Measurements from ENCODE around the gene S1PR1. TPM values are rescaled to one million over a fixed set of nuclear protein-coding genes. Genes with fewer than 3 reads are reported as not detected.

S1PR1 gene
- total RNA-seq, 1 donor from 2014 or later: 73.0 TPM

DNA sequence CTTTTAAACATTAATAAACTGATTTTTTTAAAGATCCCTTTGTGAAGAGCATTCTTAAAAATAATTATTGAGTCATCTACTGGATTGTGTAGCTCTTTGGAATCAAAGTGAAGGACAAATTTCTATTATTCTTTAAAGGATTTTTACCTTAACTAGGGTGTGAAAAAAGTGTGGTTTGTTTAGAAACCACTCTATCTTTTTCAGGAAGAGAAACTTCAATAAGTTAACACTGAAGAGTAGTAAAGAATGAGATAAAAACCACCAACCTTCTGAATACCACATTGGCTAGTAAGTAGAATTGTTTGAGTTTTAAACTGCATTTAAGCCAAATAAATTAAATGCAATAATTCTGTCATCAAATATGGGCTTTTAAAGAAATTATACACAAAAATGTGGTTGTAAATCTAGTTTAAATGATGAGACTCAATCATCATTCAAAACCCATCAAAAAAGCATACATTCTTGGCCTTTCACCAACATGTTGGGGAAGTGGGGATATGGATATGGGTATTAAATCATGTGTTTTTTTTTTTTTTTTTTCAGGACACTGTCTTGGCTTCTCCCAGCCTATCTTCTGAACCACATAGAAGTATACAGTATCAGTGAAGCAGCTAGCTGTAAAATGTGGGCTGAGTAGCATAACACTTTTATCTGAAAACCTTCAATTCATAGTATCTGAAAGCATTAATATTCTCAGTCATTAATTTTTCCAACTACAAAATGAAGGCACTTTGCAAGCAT is 4.8 kb downstream of the S1PR1 start:
- H3K9me3 Mint-ChIP-seq: no peaks in the 10 kb centered on the region
- H3K4me1 Mint-ChIP-seq (ENCODE audit: low read depth): peaks cover 47% of the 10 kb centered on the region
- DNase-seq (ENCODE audit: low spot score): no peak
- peaks cover 75% of the 10 kb centered on the region for H3K36me3 Mint-ChIP-seq (ENCODE audit: low read depth)
- peak overlapping the region; percentile 63 for H3K4me3 Mint-ChIP-seq (ENCODE audit: low read depth)
- no peak overlapping the region for H3K27ac Mint-ChIP-seq
- intact Hi-C loops (cut with micrococcal nuclease): no loop called here
- H3K27me3 Mint-ChIP-seq (ENCODE audit: low read depth): no peaks in the 10 kb centered on the region

DNA sequence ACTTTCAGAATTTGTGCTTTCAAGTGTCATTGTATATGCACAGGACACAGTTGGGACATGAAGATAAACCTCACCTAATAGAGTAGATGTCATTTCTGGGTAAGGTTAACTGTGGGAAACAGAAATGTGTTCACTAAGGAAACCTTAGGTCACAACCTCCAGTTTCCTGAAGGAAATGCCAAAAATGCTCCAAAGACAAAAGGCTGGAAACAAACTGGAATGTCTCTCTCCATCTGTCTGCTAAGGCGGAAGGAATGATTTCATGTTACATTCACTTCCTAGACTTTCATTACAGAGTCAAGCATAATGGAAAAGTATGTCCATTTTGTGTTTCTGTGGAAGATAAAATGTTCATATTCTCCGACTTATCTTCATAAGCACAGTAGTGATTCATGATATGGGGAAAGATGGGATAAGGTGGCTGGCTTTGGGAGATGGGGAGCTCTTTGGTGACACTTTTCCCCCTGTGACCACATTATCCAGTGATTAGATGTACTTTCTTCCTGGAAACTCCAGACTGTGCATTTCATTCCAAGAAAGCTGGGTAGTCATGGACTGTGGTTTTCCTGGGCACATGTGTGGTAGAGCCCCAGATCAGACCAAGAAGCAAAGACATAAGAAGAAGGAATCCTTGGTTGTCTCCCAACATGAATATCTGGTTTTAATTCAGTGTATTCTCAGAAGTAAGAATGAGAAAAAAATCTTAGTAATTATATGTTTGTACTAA is 5.7 kb downstream of the S1PR1 start:
- Mint-ChIP-seq H3K27me3 (ENCODE audit: low read depth) (no peaks in the 10 kb centered on the region), H3K4me3 (ENCODE audit: low read depth) (peak overlapping the region; percentile 63), H3K27ac (peak overlapping the region; percentile 14), H3K4me1 (ENCODE audit: low read depth) (peaks cover 50% of the 10 kb centered on the region), H3K36me3 (ENCODE audit: low read depth) (peaks cover 67% of the 10 kb centered on the region), H3K9me3 (no peaks in the 10 kb centered on the region)
- no peak for DNase-seq (ENCODE audit: low spot score)
- intact Hi-C loops (cut with micrococcal nuclease): no loop called here

DNA sequence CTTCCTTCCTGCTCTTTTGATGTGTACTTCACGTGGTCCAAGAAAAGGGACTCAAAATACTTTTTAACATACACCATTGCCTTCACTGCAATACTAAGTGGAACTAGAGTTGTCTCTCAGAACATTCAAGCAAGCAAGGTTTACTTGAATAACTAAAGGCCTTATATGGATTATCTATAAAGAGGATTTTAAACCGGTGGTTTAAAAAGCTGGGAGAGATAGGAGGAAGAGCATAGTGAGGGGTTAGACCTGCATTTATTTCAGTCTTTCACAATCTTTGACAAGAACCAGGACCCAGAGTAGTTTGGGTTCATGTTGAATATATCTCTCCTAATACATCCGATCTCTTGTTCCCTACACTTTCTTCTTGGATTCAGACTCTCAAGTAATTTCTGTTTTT is 6.9 kb downstream of the S1PR1 start:
- Mint-ChIP-seq H3K36me3 (ENCODE audit: low read depth) (peaks cover 58% of the 10 kb centered on the region), H3K9me3 (no peaks in the 10 kb centered on the region), H3K4me1 (ENCODE audit: low read depth) (peaks cover 53% of the 10 kb centered on the region), H3K27me3 (ENCODE audit: low read depth) (no peaks in the 10 kb centered on the region), H3K27ac (no peak overlapping the region), H3K4me3 (ENCODE audit: low read depth) (no peak overlapping the region)
- no peak for DNase-seq (ENCODE audit: low spot score)
- intact Hi-C loops (cut with micrococcal nuclease): no loop called here

DNA sequence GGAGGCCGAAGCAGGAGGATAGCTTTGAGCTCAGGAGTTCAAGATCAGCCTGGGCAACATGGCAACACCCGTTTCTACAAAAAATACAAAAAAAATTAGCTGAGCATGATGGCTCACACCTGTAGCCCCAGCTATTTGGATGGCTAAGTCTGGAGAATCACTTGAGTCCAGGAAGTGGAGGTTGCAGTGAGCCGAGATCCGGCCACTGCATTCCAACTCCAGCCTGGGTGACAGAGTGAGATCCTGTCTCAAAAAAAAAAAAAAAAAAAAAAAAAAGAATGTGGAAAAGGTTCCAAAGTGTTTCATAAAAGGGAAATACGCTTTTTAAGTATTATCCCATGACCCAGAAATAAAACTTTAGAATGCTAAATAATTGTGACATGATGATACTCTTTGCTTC is 8.0 kb downstream of the S1PR1 start:
- peaks cover 47% of the 10 kb centered on the region for H3K36me3 Mint-ChIP-seq (ENCODE audit: low read depth)
- intact Hi-C loops (cut with micrococcal nuclease): no loop called here
- H3K27me3 Mint-ChIP-seq (ENCODE audit: low read depth): no peaks in the 10 kb centered on the region
- H3K27ac Mint-ChIP-seq: no peak overlapping the region
- H3K4me3 Mint-ChIP-seq (ENCODE audit: low read depth): no peak overlapping the region
- peaks cover 42% of the 10 kb centered on the region for H3K4me1 Mint-ChIP-seq (ENCODE audit: low read depth)
- DNase-seq (ENCODE audit: low spot score): no peak
- no peaks in the 10 kb centered on the region for H3K9me3 Mint-ChIP-seq

DNA sequence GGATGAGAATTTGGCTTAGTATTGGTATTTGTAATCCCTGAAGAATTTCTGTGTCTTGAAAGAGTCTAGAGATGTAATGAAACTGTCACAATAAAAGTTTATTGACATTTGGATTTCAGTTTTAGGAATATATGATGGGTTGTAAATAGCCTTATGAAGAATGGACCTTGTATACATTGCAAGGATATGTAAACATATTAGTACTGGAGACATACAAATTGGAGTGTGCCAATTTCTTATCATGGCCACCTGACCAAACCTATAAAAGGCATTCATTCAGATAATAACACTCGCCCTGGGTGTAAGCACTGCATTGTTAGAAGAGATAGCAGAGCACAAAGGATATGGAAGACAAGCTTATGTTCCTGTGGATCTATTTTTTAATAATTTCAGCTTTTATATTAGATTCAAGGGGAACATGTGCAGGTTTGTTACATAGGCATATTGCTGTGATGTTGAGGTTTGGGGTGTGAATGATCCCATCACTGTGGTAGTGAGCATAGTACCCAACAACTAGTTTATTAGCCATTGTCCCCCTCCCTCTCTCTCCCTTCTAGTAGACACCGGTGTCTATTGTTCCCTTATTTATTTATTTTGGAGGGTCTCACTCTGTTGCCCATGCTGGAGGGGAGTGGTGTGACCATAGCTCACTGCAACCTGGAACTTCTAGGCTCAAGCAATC is 8.6 kb downstream of the S1PR1 start:
- H3K36me3 Mint-ChIP-seq (ENCODE audit: low read depth): peaks cover 41% of the 10 kb centered on the region
- H3K4me3 Mint-ChIP-seq (ENCODE audit: low read depth): no peak overlapping the region
- intact Hi-C loops (cut with micrococcal nuclease): no loop called here
- no peak overlapping the region for H3K27ac Mint-ChIP-seq
- peaks cover 38% of the 10 kb centered on the region for H3K4me1 Mint-ChIP-seq (ENCODE audit: low read depth)
- H3K27me3 Mint-ChIP-seq (ENCODE audit: low read depth): no peaks in the 10 kb centered on the region
- DNase-seq (ENCODE audit: low spot score): no peak
- H3K9me3 Mint-ChIP-seq: no peaks in the 10 kb centered on the region

DNA sequence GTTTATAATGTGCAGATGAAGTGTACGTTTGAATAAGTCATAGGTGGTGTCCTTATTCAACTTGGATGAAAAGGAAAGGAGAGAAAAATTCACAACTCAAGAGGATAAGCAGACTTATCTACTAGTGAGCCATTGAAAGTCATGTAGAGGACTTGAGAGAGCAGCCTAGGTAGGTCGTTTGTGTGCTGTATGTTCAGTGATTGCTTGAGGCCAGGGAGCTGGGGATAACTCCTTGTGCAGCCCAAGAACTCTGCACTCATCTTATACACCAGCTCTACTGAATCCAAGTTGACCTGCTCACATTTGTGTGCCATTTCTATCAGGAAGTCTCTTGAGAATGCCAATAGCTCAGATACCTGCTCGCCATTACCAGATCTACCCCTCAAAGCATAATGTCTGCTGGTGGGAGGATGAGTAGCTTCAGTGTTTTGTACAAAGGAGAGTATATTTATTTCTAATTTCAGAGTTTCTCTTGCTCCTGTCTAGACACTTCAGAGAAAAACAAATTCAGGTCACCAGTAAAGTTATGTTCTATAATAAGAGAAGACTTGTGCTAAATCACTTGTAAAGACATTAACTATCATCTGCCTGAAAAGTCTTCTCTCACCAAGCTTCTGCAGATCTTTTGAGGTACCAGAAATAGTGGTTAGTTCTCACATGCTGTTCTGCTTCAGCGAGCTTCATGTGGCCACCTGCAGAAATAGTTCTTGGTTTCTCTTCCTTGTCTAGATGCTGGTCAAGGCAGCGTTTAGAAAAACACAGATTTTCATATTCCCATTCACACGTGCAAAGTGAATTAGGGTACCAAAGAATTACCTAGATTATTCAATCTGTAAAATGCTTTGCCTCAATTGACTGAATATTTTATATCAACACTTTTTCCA is 10.8 kb downstream of the S1PR1 start:
- intact Hi-C loops (cut with micrococcal nuclease): no loop called here
- DNase-seq (ENCODE audit: low spot score): no peak
- Mint-ChIP-seq H3K4me1 (ENCODE audit: low read depth) (peaks cover 23% of the 10 kb centered on the region), H3K4me3 (ENCODE audit: low read depth) (no peak overlapping the region), H3K27ac (no peak overlapping the region), H3K9me3 (no peaks in the 10 kb centered on the region), H3K36me3 (ENCODE audit: low read depth) (peaks cover 21% of the 10 kb centered on the region), H3K27me3 (ENCODE audit: low read depth) (no peaks in the 10 kb centered on the region)

DNA sequence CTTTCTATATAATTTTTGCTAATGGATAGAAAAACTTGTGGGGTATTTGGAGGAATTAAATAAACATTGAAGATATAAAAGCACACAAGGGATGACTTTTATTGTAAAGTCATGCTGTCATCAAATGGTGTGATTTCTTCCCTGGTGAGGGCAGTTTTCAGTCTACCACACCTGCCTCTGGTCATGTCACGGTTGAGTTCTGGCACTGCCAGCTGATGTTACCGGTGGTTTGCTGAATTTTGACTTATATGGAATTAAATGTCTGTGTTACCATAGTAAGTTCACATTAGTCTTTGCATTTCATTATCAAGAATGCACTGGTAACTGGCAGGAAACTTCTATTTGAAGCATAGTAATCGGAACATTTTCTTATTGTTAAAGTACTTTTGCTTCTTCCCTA is 13.4 kb downstream of the S1PR1 start:
- Mint-ChIP-seq H3K36me3 (ENCODE audit: low read depth) (peaks cover 4% of the 10 kb centered on the region), H3K4me3 (ENCODE audit: low read depth) (no peak overlapping the region), H3K4me1 (ENCODE audit: low read depth) (peaks cover 21% of the 10 kb centered on the region), H3K27ac (no peak overlapping the region), H3K9me3 (no peaks in the 10 kb centered on the region), H3K27me3 (ENCODE audit: low read depth) (no peaks in the 10 kb centered on the region)
- intact Hi-C loops (cut with micrococcal nuclease): no loop called here
- no peak for DNase-seq (ENCODE audit: low spot score)

DNA sequence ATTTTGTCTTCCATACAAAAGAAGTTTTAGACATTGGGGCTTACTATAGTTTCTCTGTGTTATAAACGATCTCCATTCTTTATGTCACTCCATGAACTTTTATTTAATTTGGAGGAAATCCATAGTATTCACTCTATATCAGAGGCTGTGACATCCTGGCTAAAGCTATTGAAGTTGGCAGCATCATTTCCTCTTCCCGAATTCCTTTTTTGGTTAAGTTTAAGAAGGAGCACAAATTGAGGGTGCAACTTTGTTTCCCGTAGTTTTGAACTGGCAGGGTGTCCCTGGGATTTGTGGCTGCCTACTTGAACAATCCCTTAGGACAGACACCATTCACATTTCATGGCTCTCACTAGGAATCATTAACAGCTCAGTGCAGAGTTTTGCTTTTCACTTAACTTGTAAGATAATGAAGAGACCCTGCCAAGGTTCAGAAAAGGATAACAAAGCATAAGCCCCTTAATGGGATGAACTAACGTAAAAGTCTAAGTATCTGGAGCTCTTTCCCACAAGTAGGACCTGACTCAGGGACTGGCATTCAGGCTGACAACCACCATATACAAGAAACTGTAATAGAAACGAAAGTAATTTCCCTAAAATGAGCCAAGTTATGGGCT is 13.9 kb downstream of the S1PR1 start:
- Mint-ChIP-seq H3K27ac (no peak overlapping the region), H3K36me3 (ENCODE audit: low read depth) (peaks cover 2% of the 10 kb centered on the region), H3K9me3 (no peaks in the 10 kb centered on the region), H3K4me3 (ENCODE audit: low read depth) (no peak overlapping the region), H3K4me1 (ENCODE audit: low read depth) (peaks cover 21% of the 10 kb centered on the region), H3K27me3 (ENCODE audit: low read depth) (no peaks in the 10 kb centered on the region)
- no peak for DNase-seq (ENCODE audit: low spot score)
- intact Hi-C loops (cut with micrococcal nuclease): no loop called here

DNA sequence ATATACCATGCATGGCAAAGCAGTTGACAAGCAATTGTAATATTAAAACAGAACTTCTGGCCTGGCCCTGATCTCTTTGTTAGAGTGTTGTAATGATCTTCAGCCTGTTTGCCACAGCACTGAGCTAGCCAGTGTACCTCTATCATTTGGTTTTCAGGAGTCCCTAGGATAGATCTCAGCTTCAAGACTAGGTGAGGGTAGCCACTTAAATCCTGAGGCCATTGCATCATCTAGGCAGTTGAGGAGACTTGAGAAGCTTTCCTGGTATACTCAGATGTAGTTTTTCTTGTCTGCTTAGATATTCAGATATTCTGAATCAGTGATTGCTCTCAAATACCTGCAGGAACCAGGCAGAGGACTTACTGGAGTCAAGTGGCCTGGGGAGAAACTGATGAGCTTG is 14.7 kb downstream of the S1PR1 start:
- Mint-ChIP-seq H3K36me3 (ENCODE audit: low read depth) (peaks cover 2% of the 10 kb centered on the region), H3K27me3 (ENCODE audit: low read depth) (no peaks in the 10 kb centered on the region), H3K27ac (no peak overlapping the region), H3K9me3 (no peaks in the 10 kb centered on the region), H3K4me3 (ENCODE audit: low read depth) (no peak overlapping the region), H3K4me1 (ENCODE audit: low read depth) (peaks cover 20% of the 10 kb centered on the region)
- DNase-seq (ENCODE audit: low spot score): no peak
- intact Hi-C loops (cut with micrococcal nuclease): no loop called here

DNA sequence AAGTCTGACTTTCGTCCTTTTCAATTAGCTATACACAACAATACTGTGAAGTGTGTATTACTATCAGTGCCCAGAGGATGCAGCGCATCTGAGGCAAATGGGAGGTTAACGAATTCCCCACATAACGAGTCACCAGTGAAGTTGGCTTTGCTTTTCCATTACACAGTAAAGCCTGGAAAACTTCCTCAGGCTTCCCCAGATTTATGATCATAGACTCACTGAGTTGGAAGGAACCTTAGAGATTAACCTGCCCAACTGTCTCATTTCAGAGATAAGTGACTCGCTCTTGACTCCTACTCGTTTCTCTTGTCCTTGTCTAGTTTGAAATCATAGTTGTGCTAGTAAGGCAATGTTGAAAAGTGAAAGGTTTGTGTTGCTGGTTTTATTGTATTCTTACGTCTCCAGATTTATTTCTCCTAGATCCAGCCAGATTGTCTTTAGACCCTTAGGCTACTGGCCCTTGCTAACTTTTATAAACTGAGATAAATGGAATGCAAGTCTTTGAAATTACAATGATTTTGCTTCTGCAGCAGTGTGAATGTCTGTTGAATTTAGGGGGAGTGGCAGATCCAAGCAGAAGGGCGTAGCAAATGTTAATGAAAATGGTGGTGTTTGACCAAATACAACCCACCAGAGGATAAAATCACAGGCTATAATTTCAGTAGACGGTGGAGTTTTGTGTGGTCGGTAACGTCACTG is 17.3 kb downstream of the S1PR1 start:
- peaks cover 29% of the 10 kb centered on the region for H3K4me1 Mint-ChIP-seq (ENCODE audit: low read depth)
- intact Hi-C loops (cut with micrococcal nuclease): loop anchor here (1.0 kb wide), 2 partner anchors 15 to 34 kb away; no protein-coding TSS in a partner anchor
- no peaks in the 10 kb centered on the region for H3K9me3 Mint-ChIP-seq
- DNase-seq (ENCODE audit: low spot score): no peak
- H3K4me3 Mint-ChIP-seq (ENCODE audit: low read depth): no peak overlapping the region
- no peaks in the 10 kb centered on the region for H3K27me3 Mint-ChIP-seq (ENCODE audit: low read depth)
- H3K27ac Mint-ChIP-seq: peak overlapping the region; percentile 62
- peaks cover 2% of the 10 kb centered on the region for H3K36me3 Mint-ChIP-seq (ENCODE audit: low read depth)

DNA sequence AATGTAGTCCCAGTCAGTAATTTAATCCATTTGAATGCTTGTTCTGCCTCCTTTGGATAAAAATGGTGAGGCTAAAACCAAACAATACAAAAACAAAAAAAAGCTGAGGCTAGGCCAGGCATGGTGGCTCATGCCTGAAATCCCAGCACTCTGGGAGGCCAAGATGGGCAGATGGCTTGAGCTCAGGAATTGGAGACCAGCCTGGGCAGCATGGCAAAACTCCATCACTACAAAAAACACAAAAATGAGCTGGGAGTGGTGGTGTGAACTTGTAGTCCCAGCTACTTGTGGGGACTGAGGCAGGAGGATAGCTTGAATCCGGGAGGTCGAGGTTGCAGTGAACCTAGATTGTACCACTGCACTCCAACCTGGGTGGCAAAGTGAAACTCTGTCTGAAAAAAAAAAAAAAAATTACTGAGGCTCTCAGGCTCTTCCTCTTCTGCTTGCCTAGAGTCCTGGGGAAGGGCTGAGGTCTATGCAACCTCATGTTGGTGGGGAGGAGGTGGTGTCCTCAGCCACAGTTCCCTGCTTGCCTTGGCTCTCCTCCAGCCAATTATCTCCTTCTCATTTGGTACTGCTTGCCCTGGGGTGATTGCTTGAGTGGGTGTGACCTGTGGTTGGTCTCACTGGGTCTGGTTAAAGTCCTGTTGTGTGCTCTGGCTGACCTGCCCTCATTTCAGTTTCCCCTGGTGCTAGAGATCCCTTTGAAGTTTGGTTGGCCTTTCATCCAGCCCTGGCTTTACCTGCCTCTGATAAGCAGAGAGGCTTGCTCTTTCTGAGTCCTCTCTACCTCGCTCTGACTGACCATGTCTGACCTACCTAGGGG is 20.9 kb downstream of the S1PR1 start:
- H3K4me1 Mint-ChIP-seq (ENCODE audit: low read depth): peaks cover 53% of the 10 kb centered on the region
- H3K27me3 Mint-ChIP-seq (ENCODE audit: low read depth): no peaks in the 10 kb centered on the region
- H3K36me3 Mint-ChIP-seq (ENCODE audit: low read depth): peaks cover 2% of the 10 kb centered on the region
- no peaks in the 10 kb centered on the region for H3K9me3 Mint-ChIP-seq
- peak; percentile 23 for DNase-seq (ENCODE audit: low spot score)
- no peak overlapping the region for H3K4me3 Mint-ChIP-seq (ENCODE audit: low read depth)
- intact Hi-C loops (cut with micrococcal nuclease): no loop called here
- peak overlapping the region; percentile 47 for H3K27ac Mint-ChIP-seq

Measured in activated T-helper 2 cell treated with anti-CD3 and anti-CD28 coated beads, Interferon-gamma antibody, Interleukin-2, Interleukin-4, amounts not matched to agents 10 μg/mL and 5 μg/mL and 100 μg/mL, durations not matched to agents 14 hours and 24 hours and 36 hours (primary cell).